Umbilical cord (tissue), 2 donors: ENCODE measurements around the gene ABLIM2. TPM values are rescaled to one million over a fixed set of nuclear protein-coding genes. Genes with fewer than 3 reads are reported as not detected.
A peak's percentile ranks its signal among the peaks of the same experiment; 100 is the strongest.
"Not testable (repeated sequence)": the region's sequence is repeated elsewhere in the genome, so short reads cannot be mapped to it uniquely, and the experiment has no call there.

Source experiments
- DNase-seq: peaks from one replicate; pipeline ENCODE4 v3.0.0-alpha.2; 2015; ENCODE audit warnings: low spot score
- total RNA-seq: library from RNA; depleted of rRNA; stranded (reverse); fragments of >200 nt; gene quantifications from one replicate; pipeline ENCODE4 v1.2.3, GENCODE V29; 2014; ENCODE audit warnings: low replicate concordance; ENCODE audit not compliant: insufficient read depth

ABLIM2 gene
- total RNA-seq, 1 donor from 2014 or later = 0.96 TPM

DNA sequence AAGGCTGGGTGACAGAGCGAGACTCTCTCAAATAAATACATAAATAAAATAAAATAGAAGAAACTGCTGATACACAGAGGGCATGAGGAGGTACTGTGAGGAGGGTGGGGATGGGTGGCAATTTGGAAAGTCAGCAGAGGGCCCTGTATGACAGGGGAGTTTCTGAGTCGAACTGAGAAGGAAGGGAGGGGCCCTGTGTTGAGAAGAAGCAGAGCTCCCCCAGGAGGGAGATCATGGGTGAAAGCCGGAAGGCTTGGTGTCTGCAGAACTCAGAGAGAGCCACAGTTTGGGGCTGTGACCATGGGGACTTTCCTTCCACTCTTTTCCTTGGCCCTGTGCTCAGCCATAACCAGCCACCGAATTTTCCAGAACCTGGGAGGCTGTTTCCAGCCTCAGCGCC lies 194.2 kb downstream of the ABLIM2 start:
- DNase-seq = no peak

- no peak for DNase-seq
Measured at GRCh38 chr4:7963691-7964090, 194.9 kb downstream of the ABLIM2 start.

DNA sequence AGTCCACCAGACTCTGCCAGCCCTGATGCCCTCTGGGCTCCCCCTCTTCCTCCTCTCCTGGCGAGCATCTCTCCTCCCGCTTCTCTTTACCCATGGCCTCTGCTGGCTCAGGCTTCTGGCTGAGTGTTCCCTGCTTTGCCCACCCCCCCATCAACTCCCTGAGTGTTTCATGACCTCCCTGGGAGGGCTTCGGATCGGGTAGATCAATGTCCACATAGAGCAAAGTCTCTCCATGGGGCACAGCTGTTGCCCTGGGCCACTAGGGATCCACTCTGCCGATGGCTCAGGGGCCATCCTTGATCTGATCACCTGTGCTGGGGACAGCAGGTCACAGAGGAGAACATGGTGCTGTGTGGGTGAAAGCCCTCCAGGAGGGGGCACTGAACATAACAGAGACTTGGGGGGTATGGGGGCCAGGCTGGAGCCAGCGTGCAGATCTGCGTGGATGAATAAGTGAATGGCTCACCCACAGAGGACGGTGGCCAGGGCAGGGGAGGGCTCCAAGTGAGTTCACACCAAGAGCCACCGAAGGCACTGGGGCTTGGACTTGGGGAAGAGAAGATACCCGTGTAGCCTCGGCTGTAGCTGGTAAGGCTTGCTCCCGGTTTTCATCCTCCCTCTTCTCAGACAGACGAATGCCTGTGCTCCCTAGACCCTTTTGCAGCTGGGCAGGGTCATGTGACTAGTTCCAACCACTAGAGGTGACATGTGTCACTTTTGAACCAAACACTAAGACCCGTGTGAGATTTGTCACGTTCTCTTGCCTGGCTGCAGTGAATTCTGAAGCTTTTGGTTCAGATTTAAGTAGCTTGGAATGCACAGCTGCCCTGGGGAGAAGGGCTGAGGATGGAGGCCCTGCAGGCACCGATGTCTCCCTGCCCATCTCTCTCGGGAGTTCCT lies 195.8 kb downstream of the ABLIM2 start:
- no peak for DNase-seq

GRCh38 chr4:7960790-7961655 lies 197.6 kb downstream of the ABLIM2 start:
- peak; percentile 96 for DNase-seq

GRCh38 chr4:7960017-7960789 lies 198.4 kb downstream of the ABLIM2 start:
- DNase-seq = no peak

GRCh38 chr4:7959078-7959477 lies 199.5 kb downstream of the ABLIM2 start:
- no peak for DNase-seq

DNA sequence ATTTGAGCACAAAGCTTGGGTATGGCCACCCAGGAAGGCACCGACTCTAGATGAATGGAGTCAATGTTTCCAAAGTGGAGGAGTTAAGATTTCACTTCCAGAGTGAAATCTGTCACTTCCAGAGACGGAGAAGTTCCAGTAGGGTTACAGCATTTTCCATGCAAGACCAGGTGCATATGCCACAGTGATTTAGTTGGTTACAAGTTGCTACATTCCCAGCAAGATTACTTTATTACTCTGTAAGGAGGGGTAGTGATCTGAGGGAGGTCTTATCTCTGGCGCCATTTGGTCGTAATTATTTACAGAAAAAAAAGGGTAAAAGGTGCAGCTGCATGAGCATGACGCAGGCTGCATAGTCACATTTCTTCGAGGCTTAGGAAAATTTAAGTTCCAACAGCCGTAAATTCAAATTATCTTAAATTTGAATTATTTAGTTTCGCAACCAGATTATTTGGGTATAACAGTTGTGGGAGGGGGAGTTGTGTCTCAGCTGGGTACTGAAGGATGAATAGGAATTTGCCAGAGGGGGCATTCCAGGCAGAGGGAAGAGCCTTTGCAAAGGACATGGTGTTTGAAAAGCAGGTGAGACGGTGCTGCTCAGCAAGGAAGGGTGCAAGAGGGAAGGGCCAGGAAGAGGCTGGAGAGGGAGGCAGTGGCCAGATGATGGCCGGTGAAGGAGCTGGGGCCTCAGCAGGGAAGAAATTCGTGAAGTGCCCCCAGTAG lies 201.5 kb downstream of the ABLIM2 start:
- no peak for DNase-seq

DNA sequence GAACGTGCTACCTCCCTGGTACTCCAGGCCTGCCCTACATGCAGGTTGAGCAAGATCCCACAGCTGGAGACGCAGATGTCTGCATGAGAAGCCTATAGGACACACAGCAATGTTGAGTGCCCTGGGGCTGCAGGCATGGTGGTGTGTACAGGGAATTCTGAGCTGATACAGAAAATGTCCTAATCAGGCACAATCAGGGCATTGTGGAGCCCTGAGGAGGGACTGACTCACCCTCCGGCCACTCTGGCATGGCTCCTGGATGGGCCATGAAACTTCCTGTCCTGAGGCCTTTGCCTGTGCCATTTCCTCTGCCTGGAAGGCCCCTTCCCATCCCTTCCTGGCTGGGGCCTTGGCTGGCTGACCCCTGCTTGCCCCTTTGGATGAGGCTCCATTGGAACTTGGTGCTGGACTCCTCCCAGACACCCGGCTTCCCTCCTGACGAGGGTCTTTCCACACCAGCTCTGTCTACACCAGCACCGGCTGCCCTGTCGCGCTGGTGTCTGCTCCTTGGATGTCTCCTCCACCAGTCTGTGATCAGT lies 202.3 kb downstream of the ABLIM2 start:
- no peak for DNase-seq

- no peak for DNase-seq
Measured at GRCh38 chr4:7955393-7955792, 203.2 kb downstream of the ABLIM2 start.

GRCh38 chr4:7952615-7953014 lies 206.0 kb downstream of the ABLIM2 start:
- no peak for DNase-seq

DNA sequence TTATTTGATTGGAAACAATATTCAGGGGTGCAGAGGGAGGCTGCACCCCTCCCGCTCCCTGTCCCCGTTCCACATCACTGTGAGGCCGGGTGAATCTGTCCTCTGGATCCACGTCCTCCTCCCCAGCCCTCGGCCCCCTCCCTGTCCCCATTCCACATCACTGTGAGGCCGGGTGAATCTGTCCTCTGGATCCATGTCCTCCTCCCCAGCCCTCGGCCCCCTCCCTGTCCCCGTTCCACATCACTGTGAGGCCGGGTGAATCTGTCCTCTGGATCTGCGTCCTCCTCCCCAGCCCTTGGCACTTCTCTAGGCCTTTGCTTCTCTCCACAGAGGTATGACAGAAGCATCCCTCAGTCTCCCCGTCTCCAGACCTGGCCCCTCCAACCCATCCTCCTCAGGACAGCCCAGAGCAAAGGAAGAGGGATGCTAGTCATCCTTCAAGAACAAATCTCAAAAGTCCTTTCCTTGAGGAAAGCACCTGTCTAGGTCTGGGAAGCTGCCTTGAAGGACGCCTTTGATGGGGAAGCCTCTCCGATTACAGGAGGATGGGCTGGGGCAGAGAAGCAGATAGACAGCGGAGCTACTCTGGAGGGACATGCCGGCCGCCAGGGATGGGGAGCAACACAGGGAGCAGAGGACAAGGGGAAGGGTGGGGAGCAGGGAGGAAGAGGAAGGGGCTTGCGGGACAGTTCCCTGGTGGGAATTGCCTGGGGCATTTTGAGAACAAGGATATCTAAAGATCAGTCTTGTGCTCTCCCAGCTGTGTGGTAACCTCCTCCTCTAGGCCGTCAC lies 208.1 kb downstream of the ABLIM2 start:
- no peak for DNase-seq

- DNase-seq = no peak
Measured at GRCh38 chr4:7949759-7950158, 208.9 kb downstream of the ABLIM2 start.

- DNase-seq = no peak
Measured at GRCh38 chr4:7947927-7948326, 210.7 kb downstream of the ABLIM2 start.

DNA sequence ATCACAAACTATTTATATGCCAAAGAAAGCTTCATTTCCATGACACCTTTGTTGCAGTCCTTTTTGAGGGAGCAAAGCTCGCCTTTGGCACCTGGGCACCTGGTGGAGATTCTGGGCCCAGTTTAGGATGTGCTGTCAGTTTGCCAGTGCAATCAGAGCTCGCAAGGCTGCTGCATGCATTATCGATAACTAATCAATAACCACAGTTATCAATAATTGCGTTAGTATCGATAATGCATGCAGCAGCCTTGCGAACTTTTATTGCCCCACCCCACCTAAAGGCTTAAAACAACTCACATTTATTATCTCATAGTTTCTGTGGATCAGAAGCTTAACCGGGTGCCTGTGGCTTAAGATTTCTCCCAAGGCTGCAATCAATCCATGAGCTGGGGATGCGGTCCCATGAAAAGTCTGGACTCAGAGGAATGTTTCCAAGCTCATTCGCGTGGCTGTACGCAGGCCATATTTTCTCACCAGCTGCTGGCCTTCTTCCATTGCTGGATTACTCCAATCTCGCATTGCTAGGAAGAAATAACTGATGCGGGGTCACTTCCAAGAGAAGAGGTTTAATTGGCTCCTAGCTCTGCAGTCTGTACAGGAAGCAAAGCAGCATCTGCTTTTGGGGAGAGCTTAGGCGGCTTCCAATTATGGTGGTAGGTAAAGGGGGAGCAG lies 212.8 kb downstream of the ABLIM2 start:
- peak; percentile 81 for DNase-seq

- no peak for DNase-seq
Measured at GRCh38 chr4:7944599-7945220, 213.9 kb downstream of the ABLIM2 start.

DNA sequence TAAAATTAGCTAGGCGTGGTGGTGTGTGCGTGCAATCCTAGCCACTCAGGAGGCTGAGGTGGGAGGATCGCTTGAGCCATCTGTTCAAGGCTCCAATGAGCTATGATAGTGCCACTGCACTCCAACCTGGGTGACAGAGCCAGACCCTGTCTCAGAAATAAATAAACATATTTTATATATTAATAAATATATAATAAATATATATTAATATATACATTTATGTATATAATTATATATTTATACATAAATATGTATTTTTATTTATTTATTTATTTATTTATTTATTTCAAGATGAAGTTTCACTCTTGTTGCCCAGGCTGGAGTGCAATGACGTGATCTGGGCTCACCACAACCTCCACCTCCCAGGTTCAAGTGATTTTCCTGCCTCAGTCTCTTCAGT lies 214.9 kb downstream of the ABLIM2 start:
- DNase-seq = not testable (repeated sequence)

GRCh38 chr4:7943211-7943610 lies 215.4 kb downstream of the ABLIM2 start:
- DNase-seq = no peak

DNA sequence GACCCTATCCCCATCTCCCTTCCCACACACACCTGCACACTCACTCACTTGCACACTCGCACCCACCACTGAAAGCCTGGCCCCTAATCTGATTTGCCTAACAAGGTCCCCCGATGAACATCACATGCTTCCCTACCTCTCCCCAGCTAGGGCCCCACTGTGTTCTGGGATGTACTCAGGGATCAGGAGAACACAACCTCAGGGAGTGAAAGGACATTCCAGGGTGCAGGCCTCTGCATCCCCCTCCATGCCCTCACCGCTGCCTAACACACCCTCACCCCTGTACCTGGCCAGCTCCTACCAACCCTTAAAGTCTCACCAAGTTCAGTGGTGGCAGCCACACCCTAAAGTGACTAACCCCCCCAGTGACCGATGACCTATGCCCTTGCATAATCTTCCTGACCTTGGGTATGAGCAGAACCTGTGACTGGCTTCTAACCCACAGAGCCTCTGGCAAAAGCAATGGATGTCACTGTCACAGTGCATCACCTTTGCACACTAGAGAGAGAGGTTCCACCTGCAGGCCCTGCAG lies 216.6 kb downstream of the ABLIM2 start:
- DNase-seq = no peak
